GM12801 (cell line): ENCODE results near the gene RAB39B.

Experiments
- TF ChIP-seq, protein P1 (sequence below): IDR thresholded peaks from one replicate; pipeline ENCODE4 v1.5.1; 2011; ENCODE audit warnings: control low read depth; ENCODE audit not compliant: insufficient read length; ENCODE audit errors: extremely low read depth

The RAB39B gene

DNA sequence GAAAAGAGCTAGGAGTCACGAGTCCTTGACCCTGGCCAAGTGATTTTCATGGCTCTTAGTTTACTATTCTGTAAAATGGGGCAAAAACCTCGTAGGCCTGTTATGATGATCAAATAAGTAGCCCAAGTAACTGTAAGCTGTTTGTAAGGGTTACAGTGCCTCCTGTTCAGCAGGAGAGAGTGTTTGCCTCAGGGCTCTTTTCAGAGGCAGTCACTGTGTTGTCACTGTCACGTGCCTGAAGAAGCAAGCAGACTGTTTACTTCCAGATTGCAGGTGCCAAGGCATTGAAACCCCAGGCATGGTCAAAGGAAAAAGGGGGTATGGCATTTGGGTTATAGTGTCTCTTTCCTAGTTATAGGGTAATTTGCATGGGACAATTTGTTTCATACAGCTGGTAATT, 4.5 kb downstream of the RAB39B start:
- TF ChIP-seq, protein P1, sequence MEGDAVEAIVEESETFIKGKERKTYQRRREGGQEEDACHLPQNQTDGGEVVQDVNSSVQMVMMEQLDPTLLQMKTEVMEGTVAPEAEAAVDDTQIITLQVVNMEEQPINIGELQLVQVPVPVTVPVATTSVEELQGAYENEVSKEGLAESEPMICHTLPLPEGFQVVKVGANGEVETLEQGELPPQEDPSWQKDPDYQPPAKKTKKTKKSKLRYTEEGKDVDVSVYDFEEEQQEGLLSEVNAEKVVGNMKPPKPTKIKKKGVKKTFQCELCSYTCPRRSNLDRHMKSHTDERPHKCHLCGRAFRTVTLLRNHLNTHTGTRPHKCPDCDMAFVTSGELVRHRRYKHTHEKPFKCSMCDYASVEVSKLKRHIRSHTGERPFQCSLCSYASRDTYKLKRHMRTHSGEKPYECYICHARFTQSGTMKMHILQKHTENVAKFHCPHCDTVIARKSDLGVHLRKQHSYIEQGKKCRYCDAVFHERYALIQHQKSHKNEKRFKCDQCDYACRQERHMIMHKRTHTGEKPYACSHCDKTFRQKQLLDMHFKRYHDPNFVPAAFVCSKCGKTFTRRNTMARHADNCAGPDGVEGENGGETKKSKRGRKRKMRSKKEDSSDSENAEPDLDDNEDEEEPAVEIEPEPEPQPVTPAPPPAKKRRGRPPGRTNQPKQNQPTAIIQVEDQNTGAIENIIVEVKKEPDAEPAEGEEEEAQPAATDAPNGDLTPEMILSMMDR: no peak

GRCh38 chrX:155251391-155251790, 12.9 kb downstream of the RAB39B start:
- TF ChIP-seq, protein P1: no peak

- TF ChIP-seq, protein P1: no peak
Observed at GRCh38 chrX:155247497-155247896, 16.8 kb downstream of the RAB39B start.

- TF ChIP-seq, protein P1: no peak
Observed at GRCh38 chrX:155246748-155247147, 17.5 kb downstream of the RAB39B start.

GRCh38 chrX:155242300-155242699, 22.0 kb downstream of the RAB39B start:
- TF ChIP-seq, protein P1: no peak

- TF ChIP-seq, protein P1: no peak
Observed at GRCh38 chrX:155237719-155238118, 26.6 kb downstream of the RAB39B start.

- TF ChIP-seq, protein P1: no peak
Observed at GRCh38 chrX:155235891-155236290, 28.4 kb downstream of the RAB39B start.

- TF ChIP-seq, protein P1: no peak
Observed at GRCh38 chrX:155231163-155231562, 33.1 kb downstream of the RAB39B start.
